GM23338 (cell line): ENCODE data around the gene ITIH4. TPM values are rescaled to one million over a fixed set of nuclear protein-coding genes. Genes with fewer than 3 reads are reported as not detected.

Source experiments
- ATAC-seq: fragments of 200-7000 bp; cut with Tn5 transposase; 3 replicates; pipeline ENCODE4 v1.9.1; 2020
- DNase-seq: peaks from one replicate; pipeline ENCODE4 v3.0.0-alpha.2; 2015; ENCODE audit warnings: low spot score
- H2AFZ ChIP-seq: fragments of 200-600 bp; sonication (generic); 2 replicates; pipeline ENCODE4 v1.8.0; 2016; ENCODE audit warnings: antibody characterized with exemption, mild to moderate bottlenecking, moderate library complexity
- H3F3A ChIP-seq: fragments of 200-600 bp; sonication (generic); replicated peaks from 2 replicates; pipeline ENCODE4 v1.8.0; 2017; ENCODE audit warnings: antibody characterized with exemption, mixed run types, low read depth
- H3K27ac ChIP-seq: fragments of 200-600 bp; sonication (generic); 2 replicates; pipeline ENCODE4 v1.6.1; 2016; ENCODE audit warnings: low read depth
- H3K27me3 ChIP-seq: fragments of 200-600 bp; sonication (generic); 2 replicates; pipeline ENCODE4 v1.8.0; 2016; ENCODE audit warnings: mild to moderate bottlenecking, mixed run types, moderate library complexity; ENCODE audit not compliant: insufficient read depth
- H3K36me3 ChIP-seq: fragments of 200-600 bp; sonication (generic); 2 replicates; pipeline ENCODE4 v1.8.0; 2016; ENCODE audit warnings: mild to moderate bottlenecking; ENCODE audit not compliant: insufficient read depth
- H3K4me1 ChIP-seq: fragments of 200-600 bp; sonication (generic); 2 replicates; pipeline ENCODE4 v1.8.0; 2016; ENCODE audit warnings: mild to moderate bottlenecking, moderate library complexity; ENCODE audit not compliant: insufficient read depth
- H3K4me2 ChIP-seq: fragments of 200-600 bp; sonication (generic); 2 replicates; pipeline ENCODE4 v1.7.1; 2017; ENCODE audit warnings: mixed run types
- H3K4me3 ChIP-seq: fragments of 200-600 bp; sonication (generic); 2 replicates; pipeline ENCODE4 v1.6.1; 2016; ENCODE audit warnings: mixed run types
- H3K79me2 ChIP-seq: fragments of 200-600 bp; sonication (generic); replicated peaks from 2 replicates; pipeline ENCODE4 v1.8.0; 2017; ENCODE audit warnings: mild to moderate bottlenecking; ENCODE audit not compliant: insufficient read depth
- H3K9me2 ChIP-seq: fragments of 200-600 bp; sonication (generic); 2 replicates; pipeline ENCODE4 v1.8.0; 2017; ENCODE audit not compliant: insufficient read depth
- H4K20me1 ChIP-seq: fragments of 200-600 bp; sonication (generic); replicated peaks from 2 replicates; pipeline ENCODE4 v1.8.0; 2017; ENCODE audit warnings: mild to moderate bottlenecking; ENCODE audit not compliant: insufficient read depth
- H3K27ac Mint-ChIP-seq: 2 replicates; pipeline ENCODE4 v1.8.0; 2020; ENCODE audit warnings: inconsistent platforms, mild to moderate bottlenecking, moderate library complexity, mixed read lengths
- H3K27me3 Mint-ChIP-seq: 3 replicates; pipeline ENCODE4 v1.8.0; 2022; ENCODE audit warnings: low read depth, mild to moderate bottlenecking, moderate library complexity, mixed read lengths, inconsistent platforms; ENCODE audit not compliant: insufficient read depth, poor library complexity
- H3K36me3 Mint-ChIP-seq: 3 replicates; pipeline ENCODE4 v1.8.0; 2021; ENCODE audit warnings: low read depth, mild to moderate bottlenecking, inconsistent platforms, moderate library complexity, mixed read lengths
- H3K4me1 Mint-ChIP-seq: 3 replicates; pipeline ENCODE4 v1.8.0; 2020; ENCODE audit warnings: mild to moderate bottlenecking, inconsistent platforms, mixed read lengths
- H3K4me3 Mint-ChIP-seq: 3 replicates; pipeline ENCODE4 v1.8.0; 2021; ENCODE audit warnings: moderate library complexity, mild to moderate bottlenecking, inconsistent platforms, mixed read lengths
- H3K9me3 Mint-ChIP-seq: 3 replicates; pipeline ENCODE4 v1.8.0; 2020; ENCODE audit warnings: moderate library complexity, mild to moderate bottlenecking, inconsistent platforms, mixed read lengths
- CREB1 ChIP-seq: fragments of 250-450 bp; sonication (Bioruptor Pico); IDR thresholded peaks from 2 replicates; pipeline ENCODE4 v1.5.0; 2020; ENCODE audit warnings: low read depth, mild to moderate bottlenecking, moderate library complexity
- CTCF ChIP-seq, 2 experiments: fragments of 200-600 bp in 1 of 2; sonication (generic) in 1 of 2; conservative IDR thresholded peaks; 2 replicates each; pipeline versions ENCODE4 v1.5.1 to v1.6.1; 2016 to 2017; ENCODE audit warnings: antibody characterized with exemption in 2 of 2, low read depth in 2 of 2, mild to moderate bottlenecking in 2 of 2, moderate library complexity in 1 of 2
- EZH2 ChIP-seq: fragments of 200-600 bp; sonication (generic); IDR thresholded peaks from one replicate; pipeline ENCODE4 v1.8.0; 2017; ENCODE audit warnings: antibody characterized with exemption, mild to moderate bottlenecking, low read depth; ENCODE audit not compliant: unreplicated experiment
- EZH2phosphoT487 ChIP-seq: fragments of 200-600 bp; sonication (generic); IDR thresholded peaks from one replicate; pipeline ENCODE4 v1.8.1; 2018; ENCODE audit warnings: antibody characterized with exemption; ENCODE audit not compliant: unreplicated experiment
- JUNB ChIP-seq: IDR thresholded peaks from one replicate; pipeline ENCODE4 v1.6.1; 2016; ENCODE audit warnings: antibody characterized with exemption; ENCODE audit not compliant: unreplicated experiment
- NANOG ChIP-seq: IDR thresholded peaks from 2 replicates; pipeline ENCODE4 v1.6.1; 2016; ENCODE audit warnings: antibody characterized with exemption, borderline replicate concordance
- POLR2AphosphoS5 ChIP-seq: IDR thresholded peaks from 2 replicates; pipeline ENCODE4 v1.6.1; 2016; ENCODE audit warnings: antibody characterized with exemption, low read depth
- REST ChIP-seq: IDR thresholded peaks from one replicate; pipeline ENCODE4 v1.6.1; 2018; ENCODE audit warnings: antibody characterized with exemption; ENCODE audit not compliant: unreplicated experiment
- STAT1 ChIP-seq: IDR thresholded peaks from one replicate; pipeline ENCODE4 v1.6.1; 2016; ENCODE audit warnings: antibody characterized with exemption; ENCODE audit not compliant: unreplicated experiment
- ZNF114 ChIP-seq: fragments of 250-450 bp; sonication (Bioruptor Pico); IDR thresholded peaks from 2 replicates; pipeline ENCODE4 v1.5.0; 2020; ENCODE audit warnings: mild to moderate bottlenecking, moderate library complexity
- ZNF331 ChIP-seq: fragments of 250-450 bp; sonication (Bioruptor Pico); IDR thresholded peaks from 2 replicates; pipeline ENCODE4 v1.5.0; 2020; ENCODE audit warnings: low read depth, mild to moderate bottlenecking, moderate library complexity
- polyA plus RNA-seq: library from polyadenylated mRNA; unstranded; fragments of >200 nt; fragmentation: Nextera tagmentation; extraction: Ambion mirVana; gene quantifications from 2 replicates; pipeline ENCODE4 v1.2.1, GENCODE V29; 2016
- total RNA-seq: library from RNA; depleted of rRNA; stranded (reverse); fragments of >200 nt; shearing (Covaris generic); gene quantifications from 2 replicates; pipeline ENCODE4 v1.2.3, GENCODE V29; 2014
- TF ChIP-seq, protein P1 (sequence below): IDR thresholded peaks from 2 replicates; pipeline ENCODE4 v1.6.1; 2016; ENCODE audit warnings: antibody characterized with exemption

Gene ITIH4
- total and polyA plus RNA-seq, 2 experiments from 2014 or later: 0.82 to 1.4 TPM

GRCh38 chr3:52848617-52849016, 18.1 kb upstream of the ITIH4 start (continued):
- TF ChIP-seq, protein P1, sequence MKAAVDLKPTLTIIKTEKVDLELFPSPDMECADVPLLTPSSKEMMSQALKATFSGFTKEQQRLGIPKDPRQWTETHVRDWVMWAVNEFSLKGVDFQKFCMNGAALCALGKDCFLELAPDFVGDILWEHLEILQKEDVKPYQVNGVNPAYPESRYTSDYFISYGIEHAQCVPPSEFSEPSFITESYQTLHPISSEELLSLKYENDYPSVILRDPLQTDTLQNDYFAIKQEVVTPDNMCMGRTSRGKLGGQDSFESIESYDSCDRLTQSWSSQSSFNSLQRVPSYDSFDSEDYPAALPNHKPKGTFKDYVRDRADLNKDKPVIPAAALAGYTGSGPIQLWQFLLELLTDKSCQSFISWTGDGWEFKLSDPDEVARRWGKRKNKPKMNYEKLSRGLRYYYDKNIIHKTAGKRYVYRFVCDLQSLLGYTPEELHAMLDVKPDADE: no peak
- no peak for TF ChIP-seq ZNF331 (CRISPR knock-in tag)
- TF ChIP-seq STAT1: no peak
- no peak for TF ChIP-seq CTCF (conservative IDR thresholded peaks at IDR 0.05; ENCODE audit: low read depth in 2 of 2)

DNA sequence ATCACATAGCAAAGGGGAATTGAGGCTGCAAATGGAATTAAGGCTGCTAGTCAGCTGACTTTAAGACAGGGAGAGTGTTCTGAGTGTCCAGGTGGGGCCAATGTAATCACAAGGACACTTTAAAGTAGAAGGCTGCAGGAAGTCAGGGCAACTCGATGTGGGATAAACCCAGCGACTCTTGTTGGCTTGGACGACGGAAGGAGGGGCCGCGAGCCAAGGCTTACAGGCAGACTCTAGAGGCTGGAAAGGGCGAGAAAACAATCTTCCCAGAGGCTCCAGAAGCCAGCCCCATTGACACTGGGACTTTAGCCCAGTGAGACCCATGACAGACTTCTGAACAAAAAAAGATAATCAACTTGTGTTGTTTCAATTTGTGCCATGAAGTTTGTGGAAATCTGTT, 17.3 kb upstream of the ITIH4 start:
- Histone ChIP-seq H3K79me2 (no peaks in the 10 kb centered on the region), H2AFZ (no peak overlapping the region), H3F3A (no peaks in the 10 kb centered on the region), H3K9me2 (no peaks in the 10 kb centered on the region), H3K27me3 (no peaks in the 10 kb centered on the region), H4K20me1 (peaks cover 2% of the 10 kb centered on the region; the same call in 1 of the 2 replicates), H3K4me3 (no peak overlapping the region), H3K27ac (no peak overlapping the region), H3K4me2 (no peak overlapping the region), H3K36me3 (0 out of 2 replicates have a peak, but pooled peaks cover 3% of the 10 kb centered on the region), H3K4me1 (0 out of 2 replicates have a peak, but pooled peaks cover 4% of the 10 kb centered on the region)
- TF ChIP-seq STAT1 (no peak), EZH2 (no peak), ZNF114 (CRISPR knock-in tag) (no peak), CREB1 (no peak), ZNF331 (CRISPR knock-in tag) (no peak), NANOG (no peak), CTCF (conservative IDR thresholded peaks at IDR 0.05; ENCODE audit: low read depth in 2 of 2) (no peak), POLR2AphosphoS5 (no peak), REST (no peak), JUNB (no peak), EZH2phosphoT487 (no peak)
- TF ChIP-seq, protein P1: no peak
- Mint-ChIP-seq H3K9me3 (no peaks in the 10 kb centered on the region), H3K27me3 (peaks cover 3% of the 10 kb centered on the region), H3K4me1 (peaks cover 11% of the 10 kb centered on the region), H3K27ac (peak overlapping the region; percentile 36; the same call in 1 of the 2 replicates), H3K36me3 (peaks cover 35% of the 10 kb centered on the region), H3K4me3 (no peak overlapping the region)
- ATAC-seq (no peak), DNase-seq (no peak)
